CD14-positive monocyte (primary cell): ENCODE data around the gene MECP2. TPM values are rescaled to one million over a fixed set of nuclear protein-coding genes. Genes with fewer than 3 reads are reported as not detected.

Experiments used
- DNase-seq, 3 donors: peaks; one replicate each; pipeline ENCODE4 v3.0.0-alpha.2; 2011 to 2022
- H2AFZ ChIP-seq: 2 replicates; pipeline ENCODE4 v1.6.0; 2012; ENCODE audit warnings: mild to moderate bottlenecking, low read depth, low read length, inconsistent platforms; ENCODE audit not compliant: insufficient read depth, poor library complexity, severe bottlenecking
- H3K27ac ChIP-seq, 2 donors: 1 replicate in 1 of 2; 2 replicates in 1 of 2; pipeline ENCODE4 v1.5.1; 2012 to 2013; ENCODE audit warnings: low read length in 2 of 2, control low read depth in 1 of 2, inconsistent platforms in 1 of 2, low read depth in 1 of 2, mild to moderate bottlenecking in 1 of 2
- H3K27me3 ChIP-seq, 2 donors: one replicate each; pipeline versions ENCODE4 v1.6.0 to v1.6.1; 2011 to 2013; ENCODE audit warnings: low read length in 2 of 2; ENCODE audit not compliant: control insufficient read depth in 2 of 2, insufficient read depth in 2 of 2
- H3K36me3 ChIP-seq, 2 donors: replicated peaks in 1 of 2; 1 replicate in 1 of 2; 2 replicates in 1 of 2; pipeline versions ENCODE4 v1.5.1 to v1.6.1; 2012 to 2013; ENCODE audit warnings: low read length in 2 of 2, control low read depth in 1 of 2, inconsistent platforms in 1 of 2, mild to moderate bottlenecking in 1 of 2; ENCODE audit not compliant: insufficient read depth in 2 of 2, control insufficient read depth in 1 of 2
- H3K4me1 ChIP-seq, 2 donors: 1 replicate in 1 of 2; 2 replicates in 1 of 2; pipeline versions ENCODE4 v1.5.1 to v1.6.1; 2012 to 2013; ENCODE audit warnings: low read length in 2 of 2, control low read depth in 1 of 2, inconsistent platforms in 1 of 2, mild to moderate bottlenecking in 1 of 2, moderate library complexity in 1 of 2; ENCODE audit not compliant: insufficient read depth in 2 of 2, control insufficient read depth in 1 of 2
- H3K4me2 ChIP-seq: replicated peaks from 2 replicates; pipeline ENCODE3; 2012; ENCODE audit warnings: low read length, moderate library complexity, mild to moderate bottlenecking; ENCODE audit not compliant: poor library complexity, severe bottlenecking; ENCODE audit errors: extremely low read depth
- H3K4me3 ChIP-seq, 3 experiments: fragments of 200-600 bp in 1 of 3; sonication (generic) in 1 of 3; replicated peaks in 1 of 3; 1 replicate in 2 of 3; 2 replicates in 1 of 3; pipeline ENCODE4 v1.5.1; 2011 to 2013; ENCODE audit warnings: low read length in 3 of 3, mild to moderate bottlenecking in 3 of 3, control low read depth in 2 of 3, low read depth in 2 of 3, inconsistent platforms in 1 of 3, moderate library complexity in 1 of 3
- H3K79me2 ChIP-seq: 2 replicates; pipeline ENCODE4 v1.6.0; 2012; ENCODE audit warnings: mild to moderate bottlenecking, control low read depth, inconsistent platforms, low read length, moderate library complexity; ENCODE audit not compliant: insufficient read depth
- H3K9ac ChIP-seq: 2 replicates; pipeline ENCODE4 v1.6.0; 2017; ENCODE audit warnings: low read length, mild to moderate bottlenecking; ENCODE audit not compliant: insufficient read depth, poor library complexity, severe bottlenecking
- H3K9me3 ChIP-seq, 2 donors: replicated peaks in 1 of 2; 1 replicate in 1 of 2; 2 replicates in 1 of 2; pipeline versions ENCODE4 v1.5.1 to v1.6.1; 2012 to 2013; ENCODE audit warnings: low read length in 2 of 2, control low read depth in 1 of 2; ENCODE audit not compliant: control insufficient read depth in 1 of 2, insufficient read depth in 1 of 2
- H4K20me1 ChIP-seq: 2 replicates; pipeline ENCODE4 v1.6.0; 2012; ENCODE audit warnings: mild to moderate bottlenecking, low read length, control low read depth, moderate library complexity; ENCODE audit not compliant: insufficient read depth
- H3K27ac Mint-ChIP-seq, 7 donors: one replicate each; pipeline ENCODE4 v1.8.0; 2020; ENCODE audit warnings: mild to moderate bottlenecking in 7 of 7, mixed read lengths in 7 of 7, moderate library complexity in 6 of 7, inconsistent platforms in 2 of 7
- H3K27me3 Mint-ChIP-seq, 3 donors: one replicate each; pipeline ENCODE4 v1.8.0; 2021 to 2022; ENCODE audit warnings: low read depth in 3 of 3, mild to moderate bottlenecking in 3 of 3, mixed read lengths in 3 of 3, moderate library complexity in 3 of 3, inconsistent platforms in 1 of 3
- H3K36me3 Mint-ChIP-seq, 2 donors: one replicate each; pipeline ENCODE4 v1.8.0; 2020; ENCODE audit warnings: mixed read lengths in 2 of 2, inconsistent platforms in 1 of 2, mild to moderate bottlenecking in 1 of 2
- H3K4me1 Mint-ChIP-seq: one replicate; pipeline ENCODE4 v1.8.0; 2020; ENCODE audit warnings: mild to moderate bottlenecking, mixed read lengths
- H3K4me3 Mint-ChIP-seq, 2 donors: one replicate each; pipeline ENCODE4 v1.8.0; 2020; ENCODE audit warnings: mild to moderate bottlenecking in 2 of 2, mixed read lengths in 2 of 2, moderate library complexity in 1 of 2
- H3K9me3 Mint-ChIP-seq, 7 donors: one replicate each; pipeline ENCODE4 v1.8.0; 2020 to 2022; ENCODE audit warnings: mixed read lengths in 7 of 7, mild to moderate bottlenecking in 6 of 7, moderate library complexity in 6 of 7, inconsistent platforms in 2 of 7
- CTCF ChIP-seq: fragments of 200-600 bp; IDR thresholded peaks from one replicate; pipeline ENCODE4 v1.8.0; 2022; ENCODE audit warnings: antibody characterized with exemption, mild to moderate bottlenecking
- WGBS: methylation state at CpG from one replicate; pipeline ENCODE4 v1.1.5; 2013; ENCODE audit warnings: missing lambda C conversion rate; ENCODE audit not compliant: insufficient coverage; 5-methylcytosine and 5-hydroxymethylcytosine counted together
- intact Hi-C, 2 donors: fragments of 100-400 bp; cut with micrococcal nuclease; formaldehyde crosslinking; loops; one replicate each; pipeline versions ENCODE4 v1.15.0 to v1.15.1; 2023
- polyA plus RNA-seq, 3 donors: library from polyadenylated mRNA; depleted of rRNA in 1 of 3; unstranded in 2 of 3; stranded (reverse) in 1 of 3; fragments of 300-500 nt in 2 of 3; fragments of >200 nt in 1 of 3; fragmentation: Illumina TruSeq in 2 of 3; gene quantifications; 1 replicate in 2 of 3; 2 replicates in 1 of 3; pipeline ENCODE4 v1.2.3, GENCODE V29; 2012 to 2021

Gene MECP2
- polyA plus RNA-seq, 3 donors, result 5.2 to 21.2 (median 9.6) TPM

- peak overlapping the region in 2 of 7 donors; percentile 23 to 54 for H3K27ac Mint-ChIP-seq
- no peak for DNase-seq
- Histone ChIP-seq H2AFZ (no peak overlapping the region), H3K27me3 (peaks cover 0 to 29% of the 10 kb centered on the region in 2 donors), H3K4me3 (no peak overlapping the region), H3K4me1 (peaks cover 25 to 30% of the 10 kb centered on the region in 2 donors), H3K36me3 (peaks cover 3 to 26% of the 10 kb centered on the region in 2 donors), H3K79me2 (peaks cover 99% of the 10 kb centered on the region), H3K9ac (no peak overlapping the region), H3K4me2 (no peak overlapping the region), H3K9me3 (peaks cover 0 to 9% of the 10 kb centered on the region in 2 donors), H4K20me1 (peaks cover 89% of the 10 kb centered on the region), H3K27ac (no peak overlapping the region)
- peaks cover 0 to 9% (median 5%) of the 10 kb centered on the region in 7 donors for H3K9me3 Mint-ChIP-seq
- no peak for TF ChIP-seq CTCF
- peaks cover 29% of the 10 kb centered on the region for H3K4me1 Mint-ChIP-seq
- no peak overlapping the region for H3K4me3 Mint-ChIP-seq
- peaks cover 0 to 11% (median 0%) of the 10 kb centered on the region in 3 donors for H3K27me3 Mint-ChIP-seq
- intact Hi-C loops, result loop anchor here in 1 of 2 donors (10.0 kb wide), 1 partner anchor 77 kb away; the partner anchor contains the start of gene IRAK1
- no CpG with 5 or more reads among the region's 8 CpGs for WGBS
- peaks cover 22 to 30% of the 10 kb centered on the region in 2 donors for H3K36me3 Mint-ChIP-seq
Observed at GRCh38 chrX:154091678-154092077, 5.8 kb downstream of the MECP2 start.

GRCh38 chrX:154090731-154091130, 6.8 kb downstream of the MECP2 start:
- no peak overlapping the region for H2AFZ ChIP-seq
- H3K4me3 ChIP-seq, result no peak overlapping the region
- H3K9me3 ChIP-seq, result no peaks in the 10 kb centered on the region
- Mint-ChIP-seq H3K4me3 (no peak overlapping the region), H3K9me3 (peaks cover 0 to 3% (median 0%) of the 10 kb centered on the region in 7 donors), H3K4me1 (peaks cover 22% of the 10 kb centered on the region), H3K27ac (peak overlapping the region in 1 of 7 donors; percentile 42), H3K36me3 (peaks cover 20 to 35% of the 10 kb centered on the region in 2 donors), H3K27me3 (peaks cover 0 to 14% (median 0%) of the 10 kb centered on the region in 3 donors)
- no peak overlapping the region for H3K27ac ChIP-seq
- H3K9ac ChIP-seq, result no peak overlapping the region
- H4K20me1 ChIP-seq, result peaks cover 81% of the 10 kb centered on the region
- H3K79me2 ChIP-seq, result peaks cover 92% of the 10 kb centered on the region
- DNase-seq, result no peak
- TF ChIP-seq CTCF, result no peak
- no CpG with 5 or more reads among the region's 4 CpGs for WGBS
- peaks cover 3 to 26% of the 10 kb centered on the region in 2 donors for H3K36me3 ChIP-seq
- intact Hi-C loops, result loop anchor here in 1 of 2 donors (10.0 kb wide), 1 partner anchor 76 kb away; the partner anchor contains the start of gene IRAK1
- H3K4me2 ChIP-seq, result no peak overlapping the region
- H3K4me1 ChIP-seq, result peaks cover 17 to 20% of the 10 kb centered on the region in 2 donors
- H3K27me3 ChIP-seq, result peaks cover 0 to 28% of the 10 kb centered on the region in 2 donors
